Heart right ventricle (tissue), 16 donors: ENCODE data around the gene C5orf58. TPM values are rescaled to one million over a fixed set of nuclear protein-coding genes. Genes with fewer than 3 reads are reported as not detected.

Source experiments
- ATAC-seq, 8 donors: fragments of 200-7000 bp; cut with Tn5 transposase; one replicate each; pipeline ENCODE4 v1.9.1; 2020; ENCODE audit warnings: mild to moderate bottlenecking in 8 of 8, moderate library complexity in 8 of 8, moderate number of reproducible peaks in 1 of 8
- DNase-seq, 2 donors: peaks; one replicate each; pipeline ENCODE4 v3.0.0-alpha.2; 2020
- H3K27ac ChIP-seq, 10 donors: fragments of 200-600 bp; sonication (generic) in 2 of 10; one replicate each; pipeline versions ENCODE4 v1.5.0 to v1.8.0; 2020 to 2022; ENCODE audit warnings: mild to moderate bottlenecking in 3 of 10
- H3K27me3 ChIP-seq, 7 donors: fragments of 200-600 bp; one replicate each; pipeline ENCODE4 v1.8.0; 2021 to 2022; ENCODE audit warnings: mild to moderate bottlenecking in 2 of 7
- H3K36me3 ChIP-seq, 9 donors: fragments of 200-600 bp; sonication (generic) in 1 of 9; one replicate each; pipeline versions ENCODE4 v1.5.0 to v1.8.0; 2020 to 2022; ENCODE audit warnings: mild to moderate bottlenecking in 2 of 9
- H3K4me1 ChIP-seq, 9 donors: fragments of 200-600 bp; sonication (generic) in 1 of 9; one replicate each; pipeline versions ENCODE4 v1.5.0 to v1.8.0; 2020 to 2022; ENCODE audit warnings: mild to moderate bottlenecking in 4 of 9
- H3K4me3 ChIP-seq, 10 donors: fragments of 200-600 bp; sonication (generic) in 2 of 10; one replicate each; pipeline versions ENCODE4 v1.5.0 to v1.8.0; 2020 to 2022; ENCODE audit warnings: mild to moderate bottlenecking in 7 of 10, moderate library complexity in 2 of 10
- H3K9me3 ChIP-seq, 11 donors: fragments of 200-600 bp in 10 of 11; sonication (generic) in 2 of 11; one replicate each; pipeline versions ENCODE4 v1.5.0 to v1.8.0; 2013 to 2022; ENCODE audit warnings: mild to moderate bottlenecking in 2 of 11, control low read depth in 1 of 11, moderate library complexity in 1 of 11
- CTCF ChIP-seq, 9 donors: fragments of 200-600 bp; sonication (generic) in 2 of 9; IDR thresholded peaks; one replicate each; pipeline versions ENCODE4 v1.5.0 to v1.8.0; 2021 to 2022; ENCODE audit warnings: antibody characterized with exemption in 9 of 9, mild to moderate bottlenecking in 5 of 9, moderate library complexity in 1 of 9
- WGBS, 2 donors: extraction: QIAGEN DNeasy Blood & Tissue Kit; methylation state at CpG; one replicate each; pipeline ENCODE4 v1.1.7; 2013; ENCODE audit warnings: inconsistent platforms in 1 of 2; 5-methylcytosine and 5-hydroxymethylcytosine counted together
- intact Hi-C, 10 donors: fragments of 100-400 bp; cut with DNase I; formaldehyde crosslinking; loops; one replicate each; pipeline versions ENCODE4 v1.11.1 to v1.14.2; 2022
- polyA plus RNA-seq, 2 donors: library from polyadenylated mRNA; stranded (reverse); fragments of 200-250 nt; gene quantifications; one replicate each; pipeline ENCODE4 v1.2.3, GENCODE V29; 2013
- total RNA-seq, 10 donors: library from RNA; stranded (reverse); fragmentation: NEBNext Ultra II Directional in 3 of 10; extraction: Animal tissue kit (Norgen Biotek cat#: 25700) in 3 of 10; gene quantifications; one replicate each; pipeline versions ENCODE4 v1.2.1 to v1.2.4, GENCODE V29; 2021 to 2023
- donor health status: Arrhythmogenic right ventricular cardiomyopathy.
- donor health status: ischemic (EF 13 %, LVEDD 7.1; RV severe dilation, severe dysfunction).
- donor health status: healthy with polysubstance abuse.
- donor health status: DM: no; HTN: yes; CAD: no.
- donor health status: DM: no; HTN: no; CAD: no.
- donor health status: ischemic (EF 25% LVEDD 6.9; RV normal size, moderate dysfunction).
- donor health status: ischemic (EF 25% LVEDD 5.7; RV mildly dilated, moderate dysfunction).
- donor health status: healthy.
- donor health status: DM: yes; HTN: yes; CAD: no.
- donor health status: Ischemic cardiomyopathy.
- donor health status: ischemic (EF 35%, LVEDD 5.7; RV mildly dilated, moderate dysfunction).
- donor health status: nonischemic (EF 11% LVEDD 7.7; RV severe dilation, severe dysfunction).
- donor health status: DM: yes; HTN: yes; CAD: no.
- donor health status: PGD.
- donor health status: ischemic (EF 29% LVEDD 5.4; RV normal size, mild dysfunction).
- donor health status: nonischemic (EF 23%, LVEDD 6.1; RV moderate dilation, normal function).

Gene C5orf58
- total and polyA plus RNA-seq, 12 donors: 0.56 to 1.1 TPM; not detected in 10

GRCh38 chr5:170263906-170264305 lies 31.1 kb downstream of the C5orf58 start:
- TF ChIP-seq CTCF (IDR thresholded peaks at IDR 0.05): no peak
- Histone ChIP-seq H3K36me3 (peaks cover 0 to 96% (median 3%) of the 10 kb centered on the region in 9 donors), H3K4me3 (no peak overlapping the region), H3K27me3 (peaks cover 0 to 16% (median 0%) of the 10 kb centered on the region in 7 donors), H3K9me3 (no peaks in the 10 kb centered on the region), H3K4me1 (peaks cover 0 to 52% (median 12%) of the 10 kb centered on the region in 9 donors), H3K27ac (peak overlapping the region in 1 of 10 donors; percentile 24)
- DNase-seq: no peak
- no peak for ATAC-seq
- intact Hi-C loops: loop anchor here in 2 of 10 donors (5.0 to 10.0 kb wide), 2 partner anchors 151 to 158 kb away; no protein-coding TSS in a partner anchor
- 78 to 80% methylated on average over 4 of the region's 4 CpGs for WGBS, 2 donors

GRCh38 chr5:170265522-170265921 lies 32.7 kb downstream of the C5orf58 start:
- Histone ChIP-seq H3K27ac (peak overlapping the region in 4 of 10 donors; percentile 9 to 88 (median 18)), H3K9me3 (no peaks in the 10 kb centered on the region), H3K36me3 (peaks cover 0 to 94% (median 3%) of the 10 kb centered on the region in 9 donors), H3K4me3 (no peak overlapping the region), H3K27me3 (peaks cover 0 to 16% (median 0%) of the 10 kb centered on the region in 7 donors), H3K4me1 (peaks cover 0 to 68% (median 13%) of the 10 kb centered on the region in 9 donors)
- ATAC-seq (peak; percentile 56 to 80 (median 70)), DNase-seq (peak; percentile 18 to 56)
- 45 to 53% methylated on average over 5 of the region's 5 CpGs for WGBS, 2 donors
- intact Hi-C loops: loop anchor here in 6 of 10 donors (5.0 to 10.0 kb wide), 5 partner anchors 38 to 157 kb away; no protein-coding TSS in a partner anchor
- no peak for TF ChIP-seq CTCF (IDR thresholded peaks at IDR 0.05)

GRCh38 chr5:170266570-170267381 lies 34.0 kb downstream of the C5orf58 start:
- no peak for DNase-seq
- H3K4me3 ChIP-seq: no peak overlapping the region
- H3K9me3 ChIP-seq: no peaks in the 10 kb centered on the region
- TF ChIP-seq CTCF (IDR thresholded peaks at IDR 0.05): no peak
- no peak for ATAC-seq
- peak overlapping the region in 1 of 10 donors; percentile 88 for H3K27ac ChIP-seq
- H3K36me3 ChIP-seq: peaks cover 0 to 94% (median 3%) of the 10 kb centered on the region in 9 donors
- 74% methylated on average over 17 of the region's 17 CpGs for WGBS, 2 donors
- peaks cover 0 to 73% (median 13%) of the 10 kb centered on the region in 9 donors for H3K4me1 ChIP-seq
- intact Hi-C loops: loop anchor here in 7 of 10 donors (2.0 to 10.0 kb wide), 7 partner anchors 39 to 156 kb away; no protein-coding TSS in a partner anchor
- peaks cover 0 to 16% (median 0%) of the 10 kb centered on the region in 7 donors for H3K27me3 ChIP-seq

- peaks cover 0 to 93% (median under 1%) of the 10 kb centered on the region in 9 donors for H3K36me3 ChIP-seq
- intact Hi-C loops: loop anchor here in 9 of 10 donors (2.0 to 10.0 kb wide), 8 partner anchors 40 to 155 kb away; no protein-coding TSS in a partner anchor
- H3K27me3 ChIP-seq: peaks cover 0 to 16% (median 0%) of the 10 kb centered on the region in 7 donors
- H3K27ac ChIP-seq: peak overlapping the region in 3 of 10 donors; percentile 8 to 88 (median 16)
- WGBS, 2 donors: 33 to 35% methylated on average over 16 of the region's 16 CpGs
- peak; percentile 72 to 80 for DNase-seq
- peak; percentile 61 to 81 (median 74) for ATAC-seq
- TF ChIP-seq CTCF (IDR thresholded peaks at IDR 0.05): peak; percentile 78 to 90 (median 85)
- peak overlapping the region in 2 of 10 donors; percentile 17 to 18 for H3K4me3 ChIP-seq
- no peaks in the 10 kb centered on the region for H3K9me3 ChIP-seq
- peaks cover 0 to 81% (median 13%) of the 10 kb centered on the region in 9 donors for H3K4me1 ChIP-seq
Observed at GRCh38 chr5:170267431-170268152, 34.8 kb downstream of the C5orf58 start.
